ENCODE measurements around the gene TREH. TPM values are rescaled to one million over a fixed set of nuclear protein-coding genes. Genes with fewer than 3 reads are reported as not detected.

TREH gene
- total and polyA plus RNA-seq, 2 experiments from 2014 or later, result 0.36 TPM; not detected in 1

DNA sequence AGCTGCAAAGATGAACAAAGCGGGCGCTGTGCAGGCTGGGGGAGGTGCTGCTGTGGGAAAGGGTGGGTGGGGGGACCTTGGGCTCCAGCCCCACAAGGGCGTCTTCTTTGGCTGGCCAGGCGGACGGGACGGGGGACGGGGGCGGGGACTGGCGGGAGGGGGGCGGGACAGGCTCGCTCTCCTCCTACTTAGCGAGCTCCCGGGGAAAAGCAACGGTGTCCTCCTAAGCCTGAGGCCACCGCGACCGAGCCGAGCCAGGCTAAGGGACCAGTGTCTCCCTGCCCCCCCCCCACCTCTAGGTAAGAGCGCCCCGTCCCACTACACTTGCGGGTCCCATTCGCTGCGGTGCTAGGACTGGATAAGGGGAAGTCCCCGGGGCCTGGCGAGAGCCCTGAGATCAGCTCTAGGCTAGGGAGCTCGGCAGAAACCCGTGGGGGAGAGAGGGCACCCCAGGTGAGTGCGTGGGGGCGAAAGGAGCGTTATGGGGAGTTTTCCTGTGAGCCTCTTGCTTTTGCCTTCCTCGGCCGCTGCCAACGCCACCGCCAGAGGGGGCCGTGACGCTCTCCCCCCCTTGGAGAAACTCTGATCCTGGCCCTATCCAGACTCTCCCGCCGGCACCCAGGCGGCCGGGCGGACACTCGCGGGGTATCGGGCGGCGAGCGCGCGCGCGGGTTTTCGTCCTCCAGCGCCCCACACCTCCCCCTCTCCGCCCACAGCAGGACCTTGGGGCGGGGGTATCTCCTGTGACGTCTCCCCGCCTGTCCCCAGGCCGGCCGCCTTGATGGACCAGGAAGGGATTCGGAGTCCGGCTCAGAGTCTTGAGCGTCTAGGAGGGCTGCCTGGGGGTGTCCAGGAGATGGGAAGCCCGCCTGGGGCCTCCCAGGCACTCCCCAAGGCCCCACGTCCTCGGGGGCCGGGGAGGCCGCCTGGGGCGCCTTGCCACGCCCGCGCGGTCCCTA is 71.8 kb downstream of the TREH start, which contains the start of gene PHLDB1:
Gene PHLDB1 (plus strand): TSS at position 215 of the 959 bp plus-strand sequence. CDS start 6,222 bp downstream, outside the sequence.
- peaks cover 15% of the 10 kb centered on the region for H3F3A ChIP-seq (replicated peaks; ENCODE audit: low read depth)
- Mint-ChIP-seq H3K27ac (no peak within 1 kb of the TSS), H3K36me3 (ENCODE audit: low read depth) (peaks cover 4% of the 10 kb centered on the region; the same call in 1 of the 3 replicates), H3K27me3 (ENCODE audit: insufficient read depth, low read depth, poor library complexity) (peaks cover 75% of the 10 kb centered on the region), H3K4me3 (peak within 1 kb of the TSS; percentile 64), H3K4me1 (peaks cover 45% of the 10 kb centered on the region), H3K9me3 (peaks cover 3% of the 10 kb centered on the region; the same call in 1 of the 3 replicates)
- no peaks in the 10 kb centered on the region for H3K9me2 ChIP-seq (ENCODE audit: insufficient read depth)
- TF ChIP-seq EZH2 (IDR thresholded peaks at IDR 0.05; ENCODE audit: low read depth, unreplicated experiment), result peak; percentile 82
- no peak for TF ChIP-seq ZNF114 (CRISPR knock-in tag; IDR thresholded peaks at IDR 0.05)
- TF ChIP-seq EZH2phosphoT487 (IDR thresholded peaks at IDR 0.05; ENCODE audit: unreplicated experiment), result peak; percentile 50
- TF ChIP-seq, protein P1, sequence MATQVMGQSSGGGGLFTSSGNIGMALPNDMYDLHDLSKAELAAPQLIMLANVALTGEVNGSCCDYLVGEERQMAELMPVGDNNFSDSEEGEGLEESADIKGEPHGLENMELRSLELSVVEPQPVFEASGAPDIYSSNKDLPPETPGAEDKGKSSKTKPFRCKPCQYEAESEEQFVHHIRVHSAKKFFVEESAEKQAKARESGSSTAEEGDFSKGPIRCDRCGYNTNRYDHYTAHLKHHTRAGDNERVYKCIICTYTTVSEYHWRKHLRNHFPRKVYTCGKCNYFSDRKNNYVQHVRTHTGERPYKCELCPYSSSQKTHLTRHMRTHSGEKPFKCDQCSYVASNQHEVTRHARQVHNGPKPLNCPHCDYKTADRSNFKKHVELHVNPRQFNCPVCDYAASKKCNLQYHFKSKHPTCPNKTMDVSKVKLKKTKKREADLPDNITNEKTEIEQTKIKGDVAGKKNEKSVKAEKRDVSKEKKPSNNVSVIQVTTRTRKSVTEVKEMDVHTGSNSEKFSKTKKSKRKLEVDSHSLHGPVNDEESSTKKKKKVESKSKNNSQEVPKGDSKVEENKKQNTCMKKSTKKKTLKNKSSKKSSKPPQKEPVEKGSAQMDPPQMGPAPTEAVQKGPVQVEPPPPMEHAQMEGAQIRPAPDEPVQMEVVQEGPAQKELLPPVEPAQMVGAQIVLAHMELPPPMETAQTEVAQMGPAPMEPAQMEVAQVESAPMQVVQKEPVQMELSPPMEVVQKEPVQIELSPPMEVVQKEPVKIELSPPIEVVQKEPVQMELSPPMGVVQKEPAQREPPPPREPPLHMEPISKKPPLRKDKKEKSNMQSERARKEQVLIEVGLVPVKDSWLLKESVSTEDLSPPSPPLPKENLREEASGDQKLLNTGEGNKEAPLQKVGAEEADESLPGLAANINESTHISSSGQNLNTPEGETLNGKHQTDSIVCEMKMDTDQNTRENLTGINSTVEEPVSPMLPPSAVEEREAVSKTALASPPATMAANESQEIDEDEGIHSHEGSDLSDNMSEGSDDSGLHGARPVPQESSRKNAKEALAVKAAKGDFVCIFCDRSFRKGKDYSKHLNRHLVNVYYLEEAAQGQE (IDR thresholded peaks at IDR 0.05; ENCODE audit: unreplicated experiment), result no peak
- TF ChIP-seq, protein P2, sequence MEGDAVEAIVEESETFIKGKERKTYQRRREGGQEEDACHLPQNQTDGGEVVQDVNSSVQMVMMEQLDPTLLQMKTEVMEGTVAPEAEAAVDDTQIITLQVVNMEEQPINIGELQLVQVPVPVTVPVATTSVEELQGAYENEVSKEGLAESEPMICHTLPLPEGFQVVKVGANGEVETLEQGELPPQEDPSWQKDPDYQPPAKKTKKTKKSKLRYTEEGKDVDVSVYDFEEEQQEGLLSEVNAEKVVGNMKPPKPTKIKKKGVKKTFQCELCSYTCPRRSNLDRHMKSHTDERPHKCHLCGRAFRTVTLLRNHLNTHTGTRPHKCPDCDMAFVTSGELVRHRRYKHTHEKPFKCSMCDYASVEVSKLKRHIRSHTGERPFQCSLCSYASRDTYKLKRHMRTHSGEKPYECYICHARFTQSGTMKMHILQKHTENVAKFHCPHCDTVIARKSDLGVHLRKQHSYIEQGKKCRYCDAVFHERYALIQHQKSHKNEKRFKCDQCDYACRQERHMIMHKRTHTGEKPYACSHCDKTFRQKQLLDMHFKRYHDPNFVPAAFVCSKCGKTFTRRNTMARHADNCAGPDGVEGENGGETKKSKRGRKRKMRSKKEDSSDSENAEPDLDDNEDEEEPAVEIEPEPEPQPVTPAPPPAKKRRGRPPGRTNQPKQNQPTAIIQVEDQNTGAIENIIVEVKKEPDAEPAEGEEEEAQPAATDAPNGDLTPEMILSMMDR (conservative IDR thresholded peaks at IDR 0.05; ENCODE audit: low read depth in 2 of 2), result peak; percentile 51 to 56
- TF ChIP-seq ZNF331 (CRISPR knock-in tag; IDR thresholded peaks at IDR 0.05; ENCODE audit: low read depth), result no peak
- TF ChIP-seq, protein P3, sequence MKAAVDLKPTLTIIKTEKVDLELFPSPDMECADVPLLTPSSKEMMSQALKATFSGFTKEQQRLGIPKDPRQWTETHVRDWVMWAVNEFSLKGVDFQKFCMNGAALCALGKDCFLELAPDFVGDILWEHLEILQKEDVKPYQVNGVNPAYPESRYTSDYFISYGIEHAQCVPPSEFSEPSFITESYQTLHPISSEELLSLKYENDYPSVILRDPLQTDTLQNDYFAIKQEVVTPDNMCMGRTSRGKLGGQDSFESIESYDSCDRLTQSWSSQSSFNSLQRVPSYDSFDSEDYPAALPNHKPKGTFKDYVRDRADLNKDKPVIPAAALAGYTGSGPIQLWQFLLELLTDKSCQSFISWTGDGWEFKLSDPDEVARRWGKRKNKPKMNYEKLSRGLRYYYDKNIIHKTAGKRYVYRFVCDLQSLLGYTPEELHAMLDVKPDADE (IDR thresholded peaks at IDR 0.05), result no peak
- H3K4me1 ChIP-seq (ENCODE audit: insufficient read depth), result peaks cover 32% of the 10 kb centered on the region
- peak within 1 kb of the TSS; percentile 72 for H3K4me3 ChIP-seq
- no peaks in the 10 kb centered on the region for H3K36me3 ChIP-seq (ENCODE audit: insufficient read depth)
- ATAC-seq (peak; percentile 6), DNase-seq (ENCODE audit: low spot score) (peak; percentile 57)
- peak within 1 kb of the TSS; percentile 76 for H2AFZ ChIP-seq
- H3K79me2 ChIP-seq (replicated peaks; ENCODE audit: insufficient read depth), result no peaks in the 10 kb centered on the region
- H3K4me2 ChIP-seq, result peak within 1 kb of the TSS; percentile 89
- H3K27ac ChIP-seq (ENCODE audit: low read depth), result no peak within 1 kb of the TSS
- H3K27me3 ChIP-seq (ENCODE audit: insufficient read depth), result peaks cover 91% of the 10 kb centered on the region
- H4K20me1 ChIP-seq (replicated peaks; ENCODE audit: insufficient read depth), result peaks cover 19% of the 10 kb centered on the region

Small RNA genes within 50 kb of the gene (microRNA-seq; reads per million reads assigned to microRNA genes)
- gene MIR6716, result not detected

Small RNA genes within 50 kb of the gene (small RNA-seq; reads per million reads assigned to genes)
- not detected for gene RNU6-376P (ENCODE audit: low replicate concordance)

Other genes starting within 250 kb of the TREH start
- 66.6 and 72.2 TPM in 2 replicates for gene KMT2A, start 243.2 kb downstream of the TREH start, total RNA-seq (2014; rRNA removed; shearing (Covaris generic))
- gene KMT2A, start 243.2 kb downstream of the TREH start, polyA plus RNA-seq (2016; fragmentation: Nextera tagmentation; extraction: Ambion mirVana), result 29.0 and 34.3 TPM in 2 replicates
- 1.0 and 3.5 TPM in 2 replicates for gene TTC36, start 152.2 kb downstream of the TREH start, total RNA-seq (2014; rRNA removed; shearing (Covaris generic))
- 0.40 TPM in 1 of 2 replicates, not detected in the other for gene TTC36, start 152.2 kb downstream of the TREH start, polyA plus RNA-seq (2016; fragmentation: Nextera tagmentation; extraction: Ambion mirVana)
- 17.7 and 25.4 TPM in 2 replicates for gene TMEM25, start 148.5 kb downstream of the TREH start, total RNA-seq (2014; rRNA removed; shearing (Covaris generic))
- gene TMEM25, start 148.5 kb downstream of the TREH start, polyA plus RNA-seq (2016; fragmentation: Nextera tagmentation; extraction: Ambion mirVana), result 11.4 and 11.7 TPM in 2 replicates
- gene IFT46, start 113.7 kb downstream of the TREH start, total RNA-seq (2014; rRNA removed; shearing (Covaris generic)), result 11.1 and 12.8 TPM in 2 replicates
- gene IFT46, start 113.7 kb downstream of the TREH start, polyA plus RNA-seq (2016; fragmentation: Nextera tagmentation; extraction: Ambion mirVana), result 4.3 and 4.6 TPM in 2 replicates
- gene ARCN1, start 107.2 kb downstream of the TREH start, total RNA-seq (2014; rRNA removed; shearing (Covaris generic)), result 106 and 109 TPM in 2 replicates
- 79.9 and 83.3 TPM in 2 replicates for gene ARCN1, start 107.2 kb downstream of the TREH start, polyA plus RNA-seq (2016; fragmentation: Nextera tagmentation; extraction: Ambion mirVana)
- gene PHLDB1, start 72.0 kb downstream of the TREH start, total RNA-seq (2014; rRNA removed; shearing (Covaris generic)), result 85.2 and 93.9 TPM in 2 replicates
- 45.3 and 46.0 TPM in 2 replicates for gene PHLDB1, start 72.0 kb downstream of the TREH start, polyA plus RNA-seq (2016; fragmentation: Nextera tagmentation; extraction: Ambion mirVana)
- gene DDX6, start 111.5 kb upstream of the TREH start, total RNA-seq (2014; rRNA removed; shearing (Covaris generic)), result 205 and 253 TPM in 2 replicates
- gene DDX6, start 111.5 kb upstream of the TREH start, polyA plus RNA-seq (2016; fragmentation: Nextera tagmentation; extraction: Ambion mirVana), result 59.1 and 68.3 TPM in 2 replicates
- gene CXCR5, start 204.2 kb upstream of the TREH start, total RNA-seq (2014; rRNA removed; shearing (Covaris generic)), result not detected in 2 replicates
- 0.18 and 0.96 TPM in 2 replicates for gene CXCR5, start 204.2 kb upstream of the TREH start, polyA plus RNA-seq (2016; fragmentation: Nextera tagmentation; extraction: Ambion mirVana)
- 24.1 and 35.1 TPM in 2 replicates for gene BCL9L, start 246.3 kb upstream of the TREH start, total RNA-seq (2014; rRNA removed; shearing (Covaris generic))
- 15.9 and 23.6 TPM in 2 replicates for gene BCL9L, start 246.3 kb upstream of the TREH start, polyA plus RNA-seq (2016; fragmentation: Nextera tagmentation; extraction: Ambion mirVana)